Left kidney (tissue), 2 donors: Measurements from ENCODE around the gene CELA1. TPM values are rescaled to one million over a fixed set of nuclear protein-coding genes. Genes with fewer than 3 reads are reported as not detected.
"Not testable (repeated sequence)": the region's sequence is repeated elsewhere in the genome, so short reads cannot be mapped to it uniquely, and the experiment has no call there.

Experiments
- DNase-seq: peaks from one replicate; pipeline ENCODE4 v3.0.0-alpha.2; 2013
- polyA plus RNA-seq: library from polyadenylated mRNA; unstranded; fragments of 120-200 nt; gene quantifications from one replicate; pipeline ENCODE4 v1.2.1, GENCODE V29; 2013; ENCODE audit not compliant: insufficient read length

CELA1 gene
- polyA plus RNA-seq, 1 donor = not detected

DNA sequence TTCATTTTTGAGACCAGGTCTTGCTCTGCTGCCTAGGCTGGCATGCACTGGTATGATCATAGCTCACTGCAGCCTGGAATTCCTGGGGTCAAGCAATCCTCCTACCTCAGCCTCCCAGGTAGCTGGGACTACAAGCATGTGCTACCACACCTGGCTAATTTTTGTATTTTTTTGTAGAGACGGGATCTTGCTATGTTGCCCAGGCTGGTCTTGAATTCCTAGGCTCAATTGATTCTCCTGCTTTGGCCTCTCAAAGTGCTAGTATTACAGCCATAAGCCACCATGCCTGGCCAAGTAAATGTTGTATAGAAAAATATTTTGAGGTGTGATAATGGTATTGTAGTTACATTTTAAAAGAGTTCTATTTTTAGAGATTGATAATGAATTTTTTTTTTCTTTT is 35.1 kb downstream of the CELA1 start:
- no peak for DNase-seq

DNA sequence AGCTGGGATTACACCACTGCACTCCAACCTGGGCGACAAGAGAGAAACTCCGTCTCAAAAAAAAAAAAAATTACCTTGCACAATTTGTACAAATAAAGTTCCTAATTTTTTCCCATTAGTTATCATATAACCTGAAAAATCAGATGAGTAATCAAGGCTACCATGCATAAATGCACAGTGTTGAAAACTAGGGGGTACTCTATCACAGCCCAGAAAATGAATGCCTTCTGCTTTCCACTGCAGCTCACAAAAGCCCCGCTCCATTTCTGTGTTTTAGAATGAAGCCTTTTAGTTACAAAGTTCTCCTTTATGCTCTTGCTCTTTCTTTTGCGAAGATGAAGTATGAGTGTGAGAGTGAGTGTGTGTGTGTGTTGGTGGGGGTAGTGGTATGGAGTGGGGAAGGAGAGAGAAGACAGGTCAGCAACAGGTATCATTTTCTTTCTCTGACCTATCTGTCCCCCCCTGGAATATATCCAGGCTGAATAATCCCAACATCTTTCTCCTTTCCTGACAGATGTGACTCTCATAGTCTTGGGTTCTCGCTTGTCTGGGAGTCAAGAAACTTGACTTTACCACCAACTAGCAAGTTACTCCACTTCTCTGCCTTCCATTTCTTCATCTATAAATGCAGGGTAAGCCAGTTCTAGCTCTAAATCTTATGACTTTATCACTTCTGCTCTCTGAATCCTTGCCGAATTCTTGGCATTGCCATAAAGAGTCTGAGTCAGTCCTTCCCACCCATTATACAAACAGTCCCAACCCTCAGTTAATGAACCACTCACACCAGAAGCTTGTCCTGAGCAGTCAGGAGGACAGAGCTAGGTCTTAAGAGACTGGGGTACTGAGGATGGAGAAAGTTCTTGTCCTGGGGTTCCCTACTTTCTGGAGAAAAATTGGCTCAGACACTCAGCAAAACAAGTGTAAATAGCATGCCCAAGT is 38.6 kb downstream of the CELA1 start:
- DNase-seq = no peak

DNA sequence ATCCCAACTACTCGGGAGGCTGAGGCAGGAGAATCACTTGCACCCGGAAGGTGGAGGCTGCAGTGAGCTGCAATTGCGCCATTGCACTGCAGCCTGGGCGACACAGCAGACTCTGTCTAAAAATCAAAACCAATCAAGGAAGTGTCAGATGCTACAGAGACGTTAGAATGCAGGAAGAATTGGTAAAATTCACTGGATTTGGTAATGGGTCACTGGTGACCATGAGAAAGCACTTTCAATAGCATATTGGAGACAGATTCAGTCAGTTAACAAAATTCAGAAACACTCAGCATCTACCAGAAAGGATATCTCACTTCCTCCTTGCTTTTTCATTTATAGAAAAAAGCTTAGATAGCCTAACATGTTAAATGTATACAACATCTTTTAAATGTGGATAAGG is 40.0 kb downstream of the CELA1 start:
- DNase-seq = no peak

DNA sequence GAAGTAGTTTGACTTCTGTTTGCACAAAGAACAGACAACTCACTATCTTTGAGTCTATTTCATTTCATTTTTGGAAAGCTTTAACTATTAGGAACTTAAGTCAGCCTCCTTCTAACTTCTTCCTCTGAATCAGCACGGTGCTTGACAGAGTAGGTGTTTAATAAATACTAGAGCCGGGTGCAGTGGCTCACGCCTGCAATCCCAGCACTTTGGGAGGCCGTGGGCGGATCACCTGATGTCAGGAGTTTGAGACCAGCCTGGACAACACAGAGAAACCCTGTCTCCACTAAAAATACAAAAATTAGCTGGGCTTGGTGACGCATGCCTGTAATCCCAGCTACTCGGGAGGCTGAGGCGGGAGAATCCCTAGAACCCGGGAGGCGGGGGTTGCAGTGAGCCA is 45.7 kb downstream of the CELA1 start:
- DNase-seq = not testable (repeated sequence)

DNA sequence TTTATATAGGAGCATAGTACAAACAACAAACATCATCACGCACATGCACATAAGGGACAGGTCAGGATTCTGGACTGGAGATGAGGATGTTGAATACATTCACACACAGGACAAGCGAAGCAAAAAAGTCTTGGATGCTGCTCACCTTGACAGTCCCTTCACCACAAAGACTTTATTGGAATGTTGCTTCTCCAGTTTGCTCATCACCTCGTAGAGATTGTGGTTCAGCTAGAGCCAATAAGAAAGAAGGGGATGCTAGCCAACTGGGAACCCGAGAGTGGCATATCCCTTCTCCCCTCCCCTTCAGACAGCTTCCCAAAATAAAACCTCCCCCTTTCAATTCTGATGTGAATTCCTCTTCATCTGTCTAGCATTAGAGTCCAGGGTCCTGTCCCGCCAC is 50.8 kb downstream of the CELA1 start:
- DNase-seq = no peak

DNA sequence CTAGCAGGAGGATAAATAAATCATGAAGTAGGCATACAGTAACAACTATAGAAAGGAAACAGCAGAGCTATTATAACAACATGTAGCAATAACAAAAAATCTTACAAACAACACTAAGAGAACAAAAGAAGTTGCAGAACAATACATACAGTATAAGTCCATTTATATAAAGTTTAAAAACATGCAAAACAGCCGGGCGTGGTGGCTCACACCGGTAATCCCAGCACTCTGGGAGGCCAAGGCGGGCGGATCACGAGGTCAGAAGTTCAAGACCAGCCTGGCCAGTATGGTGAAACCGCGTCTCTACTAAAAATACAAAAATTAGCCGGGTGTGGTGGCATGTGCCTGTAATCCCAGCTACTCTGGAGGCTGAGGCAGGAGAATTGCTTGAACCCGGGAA is 52.4 kb downstream of the CELA1 start:
- not testable (repeated sequence) for DNase-seq

DNA sequence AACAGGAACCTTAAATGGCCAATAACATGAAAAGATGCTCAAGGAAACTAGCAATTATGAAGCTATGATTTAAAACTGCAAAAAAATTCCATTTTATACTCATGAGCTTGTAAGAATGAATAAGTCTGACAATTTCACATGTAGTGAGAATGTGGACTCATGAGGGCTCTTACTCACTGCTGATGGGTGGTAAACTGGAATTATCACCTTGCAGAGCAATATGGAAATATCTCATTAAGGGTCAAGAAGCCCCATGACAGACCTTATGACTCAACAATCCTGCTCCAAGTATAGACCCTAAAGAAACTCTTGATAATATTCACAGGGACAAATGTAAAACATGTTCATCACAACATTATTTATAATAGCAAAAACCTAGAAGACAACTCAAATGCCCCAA is 52.8 kb downstream of the CELA1 start:
- no peak for DNase-seq

DNA sequence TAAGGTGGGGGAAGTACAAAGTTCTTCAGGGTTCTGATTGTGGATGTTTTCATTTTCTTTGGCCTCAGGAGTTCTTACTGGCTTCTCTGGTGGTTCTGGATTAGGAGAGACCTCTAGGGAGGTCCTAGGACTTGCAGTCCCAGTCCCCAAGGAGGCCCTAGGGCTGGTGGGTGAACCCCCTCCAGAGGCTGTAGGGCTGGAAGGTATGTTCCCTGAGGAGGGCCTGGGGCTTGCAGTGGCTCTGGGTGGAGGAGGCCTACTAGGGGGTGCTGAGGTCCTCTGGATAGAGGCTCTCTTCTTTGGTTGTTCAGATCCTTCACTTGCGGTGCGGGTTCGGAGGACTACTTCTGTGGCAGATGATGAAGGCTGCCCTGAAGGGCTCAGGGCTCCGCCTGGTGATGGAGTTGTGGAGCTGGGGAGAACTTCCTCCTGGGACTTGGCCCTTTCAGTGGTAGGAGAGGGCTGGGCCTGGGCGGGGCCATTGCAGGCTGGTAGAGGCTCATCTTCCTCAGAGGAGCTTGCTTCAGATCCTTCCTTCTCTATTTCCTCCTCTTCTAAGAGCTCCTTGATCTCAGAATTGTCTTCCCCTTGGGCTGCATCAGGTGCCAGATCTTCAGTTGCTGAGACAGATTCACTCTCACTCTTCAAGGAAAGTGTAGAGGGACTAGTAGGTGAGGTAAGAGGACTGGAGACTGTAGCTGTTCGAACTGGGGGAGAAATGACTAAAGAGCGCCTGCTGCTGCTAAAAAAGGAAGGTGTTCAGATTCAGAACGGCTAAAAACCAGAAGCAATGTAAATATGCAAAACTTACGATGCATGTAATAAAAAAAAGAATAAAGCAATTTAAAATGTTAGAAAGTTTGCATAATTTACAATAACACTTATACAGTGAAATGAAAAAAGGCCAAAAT is 54.6 kb downstream of the CELA1 start:
- not testable (repeated sequence) for DNase-seq

DNA sequence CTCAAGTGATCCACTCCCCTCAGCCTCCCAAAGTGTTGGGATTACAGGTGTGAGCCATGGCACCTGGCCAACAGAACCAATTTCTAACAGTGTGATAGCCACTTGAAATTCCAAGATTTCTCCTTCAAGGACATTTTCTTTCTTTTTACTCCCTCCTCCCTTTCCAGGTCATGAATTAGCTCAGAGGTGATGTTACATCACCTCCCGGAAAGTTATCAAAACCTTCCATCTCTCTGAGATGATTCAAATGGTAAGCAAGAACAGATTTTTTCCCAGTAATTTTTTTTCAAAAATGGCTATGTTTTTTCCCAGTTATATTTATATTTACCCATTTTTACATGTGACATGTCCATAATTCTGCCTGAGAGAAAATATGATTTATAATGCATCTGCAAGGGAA is 60.6 kb downstream of the CELA1 start:
- no peak for DNase-seq

DNA sequence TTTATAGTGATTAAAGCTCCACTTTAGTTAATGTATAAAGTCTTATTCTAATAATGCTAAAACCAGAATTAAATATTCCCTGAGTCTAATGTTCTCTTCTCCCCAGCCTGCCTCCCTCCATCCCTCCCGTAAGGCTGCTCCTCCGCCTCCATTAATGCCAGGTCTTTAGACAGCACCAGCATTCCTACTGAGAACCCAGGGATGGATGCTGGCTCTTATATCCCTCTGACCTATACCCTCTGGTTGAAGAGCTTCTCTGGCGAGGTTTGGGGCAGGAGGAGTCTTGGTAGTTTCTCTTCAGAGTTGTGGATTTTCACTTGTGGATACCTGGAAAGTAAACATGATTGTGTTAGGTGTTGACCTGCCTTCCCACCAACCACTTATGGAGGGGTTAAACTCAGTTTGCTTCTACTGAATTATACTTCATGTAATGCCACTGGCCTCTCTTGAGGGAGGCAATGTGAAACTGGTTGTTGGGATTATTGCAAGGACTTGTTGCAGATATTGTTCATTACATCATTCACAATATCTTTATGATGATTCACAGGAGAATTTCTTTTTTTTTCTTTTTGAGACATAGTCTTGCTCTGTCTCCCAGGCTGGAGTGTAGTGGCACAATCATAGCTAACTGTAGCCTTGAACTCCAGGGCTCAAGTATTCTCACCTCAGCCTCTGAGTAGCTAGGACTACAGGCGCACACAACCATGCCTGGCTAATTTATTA is 65.1 kb downstream of the CELA1 start:
- DNase-seq = no peak

Other genes starting within 250 kb of the CELA1 start
- 62.7 TPM for gene TFCP2, start 173.5 kb downstream of the CELA1 start, polyA plus RNA-seq
- gene POU6F1, start 128.6 kb downstream of the CELA1 start, polyA plus RNA-seq = 8.8 TPM
- gene DAZAP2, start 107.9 kb downstream of the CELA1 start, polyA plus RNA-seq = 271 TPM
- gene SMAGP, start 76.3 kb downstream of the CELA1 start, polyA plus RNA-seq = 21.7 TPM
- gene BIN2, start 22.5 kb downstream of the CELA1 start, polyA plus RNA-seq = 3.2 TPM
- gene GALNT6, start 44.7 kb upstream of the CELA1 start, polyA plus RNA-seq = 6.3 TPM
- 6.2 TPM for gene SLC4A8, start 78.2 kb upstream of the CELA1 start, polyA plus RNA-seq
- gene SCN8A, start 244.6 kb upstream of the CELA1 start, polyA plus RNA-seq = 3.4 TPM